ENCODE measurements around the gene ZCCHC7. TPM values are rescaled to one million over a fixed set of nuclear protein-coding genes. Genes with fewer than 3 reads are reported as not detected.

The ZCCHC7 gene
- total and polyA plus RNA-seq, 2 of the 8 experiments (the other 6 are each of a cell fraction or from before 2014, with no cell fraction given), result 12.2 to 27.5 TPM

GRCh38 chr9:37100741-37101140 lies 19.6 kb upstream of the ZCCHC7 start (continued):
- no peak for TF ChIP-seq EZH2 (IDR thresholded peaks at IDR 0.05; ENCODE audit: low read depth, low read length, severe bottlenecking)
- TF ChIP-seq CBX5 (IDR thresholded peaks at IDR 0.05; ENCODE audit: low read depth, low read length), result no peak
- TF ChIP-seq FOSL1 (IDR thresholded peaks at IDR 0.05; ENCODE audit: insufficient read depth, low read depth, low read length), result no peak
